HG02981 (cell line): Measurements from ENCODE around the gene IL34.

Experiments
- ATAC-seq: cut with Tn5 transposase; IDR thresholded peaks from one replicate; pipeline ENCODE4 v1.9.1; 2021; ENCODE audit warnings: mild to moderate bottlenecking, moderate library complexity; ENCODE audit not compliant: unreplicated experiment

Gene IL34

DNA sequence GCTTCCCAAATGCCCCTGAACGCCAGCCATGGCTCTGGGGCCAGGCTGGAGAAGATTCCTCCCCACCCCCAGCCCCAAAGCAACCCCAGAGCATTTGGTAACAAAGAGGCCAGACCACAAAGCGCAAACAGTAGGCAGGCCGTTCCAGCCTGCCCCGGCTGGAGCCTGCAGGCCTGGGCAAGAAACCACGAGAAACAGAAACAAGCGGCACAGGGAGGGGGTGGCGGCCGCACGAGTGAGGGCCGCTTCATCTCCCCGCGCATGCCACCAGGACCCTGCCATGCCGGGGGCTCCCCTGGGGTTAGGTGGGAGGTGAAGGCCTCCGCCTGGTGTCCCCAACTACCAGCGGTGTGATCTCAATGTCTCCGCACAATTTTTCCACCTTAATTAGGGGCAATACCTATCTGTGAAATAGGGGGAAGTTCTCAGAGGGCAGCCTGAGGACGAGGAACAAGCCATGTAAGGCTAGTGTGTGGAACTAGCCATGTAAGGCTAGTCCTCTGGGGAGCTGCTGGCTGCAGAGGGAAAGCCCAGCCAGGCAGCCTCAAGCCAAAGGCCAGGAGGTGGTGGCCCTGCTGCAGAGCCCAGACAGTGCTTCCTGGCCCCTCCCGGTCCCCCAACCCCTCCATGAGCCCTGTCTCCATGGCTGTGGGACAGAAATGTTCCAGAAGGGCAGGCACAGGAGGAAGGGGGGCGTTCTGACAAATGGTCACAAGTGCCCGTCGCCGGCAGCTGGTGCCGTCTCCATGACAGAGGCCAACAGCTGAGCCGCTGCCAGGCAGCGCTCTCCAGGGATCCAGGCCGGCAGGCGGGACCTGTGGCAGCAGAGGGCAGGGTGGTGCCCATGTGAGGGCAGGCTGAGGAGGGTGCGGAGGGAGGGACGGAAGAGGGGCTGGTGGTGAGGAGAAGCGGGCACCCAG is 54.0 kb downstream of the IL34 start:
- ATAC-seq = no peak

DNA sequence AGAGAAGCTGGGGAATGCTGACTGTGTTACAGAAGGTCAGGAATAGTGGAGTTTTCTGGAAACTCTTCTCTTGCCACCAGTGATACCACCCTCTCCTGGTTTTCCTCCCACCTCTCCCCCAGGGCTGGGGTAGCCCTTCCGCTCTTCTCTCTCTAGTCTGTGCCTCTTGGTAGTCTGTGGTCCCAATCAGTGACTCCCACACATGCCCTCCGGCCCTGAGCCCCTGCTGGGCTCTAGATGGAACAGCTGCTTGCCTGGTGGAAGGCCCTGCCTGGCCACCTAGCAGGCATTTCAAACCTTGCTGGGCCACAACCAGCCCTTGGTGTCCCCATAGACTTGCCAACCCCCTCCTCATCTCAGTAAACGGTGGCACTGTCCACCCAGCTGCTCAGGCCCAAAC is 54.7 kb downstream of the IL34 start:
- no peak for ATAC-seq

DNA sequence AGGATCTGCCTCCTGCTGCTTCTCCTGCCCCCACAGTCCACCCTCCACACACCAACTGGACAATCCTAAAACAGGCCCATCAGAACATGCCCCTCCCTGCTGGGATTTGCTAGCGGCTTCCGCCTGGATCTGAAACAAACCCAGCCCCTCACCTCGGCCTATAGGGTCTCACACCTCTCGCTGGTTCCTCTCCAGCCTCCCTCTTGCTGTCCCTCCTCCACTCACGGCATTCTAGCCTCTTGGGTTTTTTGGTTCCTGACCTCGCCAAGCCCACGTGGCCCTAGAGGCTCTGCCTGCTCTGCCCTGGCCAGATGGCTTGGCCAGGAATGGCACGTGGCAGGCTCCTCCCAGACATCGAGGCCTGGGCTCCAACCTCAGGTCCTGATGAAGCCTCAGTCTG is 55.2 kb downstream of the IL34 start:
- ATAC-seq = no peak

DNA sequence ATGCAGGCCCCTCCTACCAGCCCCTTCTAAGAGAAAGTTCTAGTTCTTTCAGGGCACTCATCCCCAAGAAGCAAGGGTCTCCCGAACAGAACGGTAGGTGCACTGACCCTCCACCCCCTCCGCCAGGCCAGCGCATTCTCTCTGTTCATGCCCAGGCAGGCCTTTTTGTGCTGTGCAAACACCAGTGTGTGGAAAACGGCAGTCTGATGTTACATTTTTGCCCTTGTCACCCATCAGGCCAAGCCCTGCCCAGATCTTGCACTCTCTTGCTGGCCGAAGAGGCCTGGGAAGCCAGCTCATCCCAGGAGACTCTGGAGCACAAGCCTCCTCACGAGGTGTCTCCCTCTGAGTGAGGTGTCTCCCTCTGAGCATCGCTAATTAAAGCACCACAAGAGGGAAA is 55.6 kb downstream of the IL34 start:
- ATAC-seq = no peak

GRCh38 chr16:70702624-70703023 is 56.3 kb downstream of the IL34 start:
- no peak for ATAC-seq

GRCh38 chr16:70703041-70703834 is 56.9 kb downstream of the IL34 start:
- ATAC-seq = no peak

DNA sequence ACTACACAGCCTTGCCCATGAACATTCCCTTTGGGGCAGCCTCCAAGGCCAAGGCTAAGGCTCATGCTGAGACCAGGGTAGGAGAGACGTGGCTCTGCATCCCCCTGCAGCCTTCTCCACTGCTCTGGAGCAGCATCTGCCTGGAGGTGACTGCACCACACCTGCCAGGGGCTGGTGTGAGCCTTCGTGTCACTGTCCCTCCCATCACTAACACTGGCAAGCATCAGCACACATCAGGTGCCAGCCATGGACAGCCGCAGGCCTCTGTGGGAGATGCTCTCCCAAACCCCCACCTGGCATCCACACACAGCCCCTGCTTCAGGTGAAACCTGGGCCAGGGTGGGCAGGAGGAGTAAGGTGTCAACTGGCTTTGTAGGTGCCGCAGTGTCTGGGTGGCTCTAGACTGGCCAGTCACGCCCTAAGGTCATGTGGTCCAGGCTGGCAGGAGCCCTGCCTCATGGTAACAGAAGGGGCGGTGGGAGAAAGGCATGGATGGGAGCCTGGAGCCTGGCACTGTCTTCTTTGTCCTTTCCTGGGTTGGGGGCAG is 57.5 kb downstream of the IL34 start:
- ATAC-seq = no peak

GRCh38 chr16:70704586-70704985 is 58.2 kb downstream of the IL34 start:
- ATAC-seq = no peak

GRCh38 chr16:70705056-70705455 is 58.7 kb downstream of the IL34 start:
- no peak for ATAC-seq

GRCh38 chr16:70706948-70707465 is 60.6 kb downstream of the IL34 start:
- no peak for ATAC-seq

GRCh38 chr16:70708366-70709246 is 62.2 kb downstream of the IL34 start:
- ATAC-seq = no peak

DNA sequence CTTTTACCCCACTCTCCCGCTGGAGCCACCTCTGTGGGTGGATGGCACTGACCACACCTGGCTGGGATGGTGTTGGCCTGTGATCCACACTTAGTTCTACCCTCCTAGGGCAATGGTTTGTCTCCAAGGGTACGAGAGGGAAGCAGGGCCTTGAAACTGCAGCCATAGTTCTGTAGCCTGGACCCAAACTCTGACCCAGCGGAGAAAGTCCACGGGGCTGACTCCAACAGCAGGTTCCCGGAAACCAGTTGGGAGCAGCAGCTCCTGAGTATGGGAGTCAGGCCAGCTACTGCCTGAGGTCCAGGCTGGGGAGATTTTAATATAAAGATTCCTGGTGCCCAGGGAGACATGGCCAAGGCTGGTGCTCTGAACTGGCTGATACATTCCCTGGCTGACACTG is 63.1 kb downstream of the IL34 start:
- no peak for ATAC-seq

DNA sequence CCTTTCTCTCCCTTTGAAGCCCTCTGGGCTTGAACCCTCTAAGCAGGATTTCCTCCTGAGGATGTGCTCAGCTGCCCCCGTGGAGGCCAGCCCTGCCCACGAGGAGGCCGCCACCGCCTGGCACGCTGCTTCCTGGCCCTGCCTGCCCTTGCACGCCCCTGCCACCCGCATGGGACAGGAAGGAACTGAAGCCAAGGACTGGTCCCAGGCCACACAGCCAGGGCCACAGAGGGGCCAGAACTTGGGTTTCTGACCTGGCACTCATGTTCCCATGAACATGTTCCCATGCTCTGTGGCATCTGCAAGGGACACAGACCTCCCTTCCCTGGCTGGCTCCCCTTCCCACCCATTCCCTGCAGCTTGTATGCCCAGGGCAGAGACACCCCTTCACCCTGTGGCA is 63.6 kb downstream of the IL34 start:
- ATAC-seq = no peak
